Testis (tissue), 2 donors: ENCODE data around the gene RALGPS2.

Experiments used
- CTCF ChIP-seq, 3 experiments: fragments of 450-650 bp in 2 of 3; fragments of 200-600 bp in 1 of 3; sonication (generic) in 1 of 3; IDR thresholded peaks; one replicate each; pipeline ENCODE4 v1.5.1; 2016 to 2019; ENCODE audit warnings: antibody characterized with exemption in 3 of 3, mild to moderate bottlenecking in 2 of 3, moderate library complexity in 1 of 3
- POLR2A ChIP-seq: fragments of 450-650 bp; IDR thresholded peaks from one replicate; pipeline ENCODE4 v1.6.1; 2017; ENCODE audit warnings: antibody characterized with exemption, mild to moderate bottlenecking, moderate library complexity

DNA sequence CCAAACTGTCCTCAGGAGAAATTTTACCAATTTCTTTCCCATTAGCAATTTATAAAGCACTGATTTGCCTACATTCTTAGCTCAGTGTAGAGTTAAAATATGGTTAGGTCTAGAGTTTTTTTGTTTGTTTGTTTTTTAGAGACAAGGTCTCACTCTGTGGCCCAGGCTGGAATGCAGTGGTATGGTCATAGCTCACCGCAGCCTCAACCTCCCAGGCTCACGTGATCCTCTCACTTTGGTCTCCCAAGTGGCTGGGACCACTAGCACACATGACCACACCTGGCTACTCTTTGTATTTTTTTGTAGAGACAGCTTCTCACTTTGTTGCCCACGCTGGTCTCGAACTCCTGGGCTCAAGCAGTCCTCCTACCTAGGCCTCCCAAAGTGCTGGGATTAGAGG lies 10.6 kb upstream of the RALGPS2 start:
- TF ChIP-seq CTCF (IDR thresholded peaks at IDR 0.05) (no peak), POLR2A (no peak)
